NCI-H2196 treated with DMSO at 0.1 percent for 48 hours (cell line): Measurements from ENCODE around the gene CAMKMT.

Experiments used
- DNase-seq: peaks from one replicate; lab custom pipeline; 2025; ENCODE audit not compliant: unreplicated experiment; lab: John Stamatoyannopoulos, UW

The CAMKMT gene

DNA sequence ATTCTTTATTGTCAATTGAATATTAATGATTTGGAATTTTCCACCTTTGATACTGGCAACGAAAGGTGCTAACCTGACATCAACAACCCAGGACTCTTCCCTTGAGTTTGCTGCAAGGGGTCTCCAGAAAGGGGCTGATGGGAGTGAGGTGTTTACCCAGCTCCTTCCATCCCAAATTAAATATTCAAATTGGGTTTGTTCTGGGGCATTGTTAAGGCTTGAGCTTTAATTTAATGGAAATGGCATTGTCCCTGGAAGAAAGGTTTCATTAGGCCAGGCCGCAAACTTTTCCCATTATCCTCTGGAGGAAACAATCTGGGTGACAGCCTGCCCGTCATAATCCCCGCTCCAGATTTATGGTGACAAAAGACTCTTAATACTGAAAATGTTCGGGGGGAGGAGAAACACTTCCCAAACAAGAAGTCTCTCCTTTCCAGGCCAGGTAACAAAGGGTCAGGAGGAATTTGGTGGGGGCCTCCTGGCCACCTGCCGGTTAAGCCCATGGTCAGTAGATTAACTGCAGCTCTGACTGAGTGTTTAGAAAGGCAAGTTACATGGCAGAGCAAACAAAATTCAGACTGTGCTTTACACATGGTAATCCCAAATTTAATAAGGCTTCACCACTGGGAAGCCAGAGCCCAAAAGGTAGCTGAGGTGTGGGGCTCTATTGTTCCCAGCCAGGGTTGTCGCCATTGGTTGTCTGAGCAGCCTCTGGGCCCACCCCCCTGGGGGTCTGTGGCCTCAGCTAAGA, 428.4 kb downstream of the CAMKMT start:
- no peak for DNase-seq

DNA sequence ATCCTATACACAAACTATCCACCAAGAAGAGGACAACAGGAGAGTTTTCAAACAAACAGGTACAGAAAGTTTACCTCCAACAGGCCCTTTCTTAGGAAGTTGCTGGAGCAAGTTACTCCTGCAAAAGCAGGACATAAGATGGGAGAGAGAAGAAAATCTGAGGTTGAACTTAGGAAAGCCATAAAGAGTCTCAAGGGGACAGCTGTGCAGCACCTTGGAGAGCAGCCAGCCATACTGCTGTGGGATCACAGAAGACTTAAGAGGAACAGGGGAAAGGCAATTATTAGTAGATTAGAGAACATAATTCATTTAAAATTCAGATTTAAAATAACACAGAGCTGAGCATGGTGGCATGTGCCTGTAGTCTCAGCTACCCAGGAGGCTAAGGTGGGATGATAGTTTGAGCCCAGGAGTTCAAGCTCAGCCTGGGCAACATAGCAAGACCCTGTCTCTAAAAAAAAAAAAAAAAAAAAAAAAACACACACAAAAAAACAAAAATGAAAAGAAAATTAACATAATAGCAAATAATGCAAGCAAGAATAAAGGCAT, 431.6 kb downstream of the CAMKMT start:
- no peak for DNase-seq

DNA sequence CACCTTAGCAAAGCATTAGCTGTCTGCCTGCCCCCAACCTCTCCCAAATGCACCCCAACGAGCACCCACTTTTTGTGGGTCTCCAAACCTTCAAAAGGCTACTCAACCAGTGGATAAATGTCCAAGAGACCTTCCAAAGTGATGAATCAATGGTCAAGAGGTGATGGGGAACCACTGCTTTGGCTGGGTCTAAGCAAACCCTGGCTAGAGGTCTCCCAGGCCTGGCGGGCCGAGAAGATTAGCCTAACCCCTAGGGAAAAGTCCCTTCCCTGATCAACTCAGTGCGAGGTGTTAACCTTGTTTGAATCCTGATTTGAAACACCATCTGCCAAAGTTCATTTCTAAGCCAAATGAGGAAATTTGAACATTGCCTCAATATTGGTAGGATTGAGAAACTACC, 435.0 kb downstream of the CAMKMT start:
- no peak for DNase-seq

DNA sequence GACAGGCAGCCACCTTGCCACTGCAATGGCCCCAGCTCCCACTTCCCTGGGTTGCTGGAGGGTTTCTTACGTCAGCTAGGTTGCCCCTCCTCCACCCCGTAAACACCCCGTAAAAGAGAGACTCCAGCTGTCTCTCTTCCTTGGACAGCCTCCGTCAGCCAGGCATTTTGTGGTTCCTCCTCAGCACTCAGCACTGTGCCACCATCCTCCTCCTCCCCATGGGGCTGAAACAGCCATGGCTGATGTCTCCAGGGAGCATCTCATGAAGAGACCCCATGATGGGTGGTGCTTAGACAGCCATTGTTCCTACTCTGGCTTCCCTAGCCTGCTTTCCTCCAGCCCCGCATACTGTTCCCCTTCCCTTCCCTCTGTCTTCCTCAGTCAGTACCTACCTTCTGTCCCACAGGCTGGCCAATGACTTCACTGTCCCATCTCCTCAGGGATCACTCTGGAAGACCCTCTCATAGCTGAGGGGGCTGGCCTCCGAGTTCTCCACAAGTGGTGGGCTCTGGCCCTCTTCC, 436.5 kb downstream of the CAMKMT start:
- no peak for DNase-seq

DNA sequence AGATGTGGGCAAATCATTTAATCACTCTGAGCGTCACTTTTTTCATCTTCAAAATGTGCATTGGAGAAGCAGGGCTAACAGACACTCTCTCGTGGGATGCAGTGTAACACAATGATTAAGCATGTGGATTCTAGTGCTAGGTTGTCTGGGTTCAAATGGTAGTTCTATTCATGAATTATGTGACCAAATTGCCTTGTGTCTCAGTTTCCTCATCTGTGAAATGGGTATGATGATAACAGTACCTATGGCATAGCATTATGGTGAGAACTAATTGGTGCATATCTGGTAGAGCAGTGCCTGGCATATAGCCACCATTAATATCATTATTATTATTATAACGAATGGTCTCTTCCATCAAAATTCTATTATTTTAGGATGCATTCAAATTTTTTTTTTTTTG, 437.4 kb downstream of the CAMKMT start:
- no peak for DNase-seq

- no peak for DNase-seq
Observed at GRCh38 chr2:44799754-44800153, 438.0 kb downstream of the CAMKMT start.

DNA sequence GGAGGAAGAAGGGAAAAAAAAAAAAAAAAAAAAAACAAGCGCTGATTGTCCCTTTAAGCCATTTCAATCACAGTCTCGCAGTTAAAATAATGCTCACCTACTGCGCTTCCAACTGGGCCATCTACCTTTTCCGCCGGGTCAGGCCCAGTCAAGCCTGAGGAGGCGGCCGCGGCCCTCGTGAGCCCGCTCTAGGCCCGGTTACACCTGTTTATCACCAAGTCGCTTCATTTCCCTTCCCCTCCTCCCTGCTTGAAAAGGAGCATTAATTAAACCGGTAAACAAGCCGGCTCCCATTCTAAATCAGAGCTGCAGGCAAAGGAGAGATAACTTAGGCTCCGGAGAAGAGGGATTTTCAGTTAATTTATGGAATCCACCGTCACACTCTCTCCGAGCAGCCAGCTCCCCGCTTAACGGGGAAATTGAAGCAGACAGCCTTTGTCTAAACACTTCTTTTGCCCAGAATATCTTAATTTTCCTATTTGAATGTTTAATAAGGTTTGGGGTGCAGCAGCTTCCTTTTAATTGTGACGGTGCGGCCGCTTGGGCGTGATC, 439.6 kb downstream of the CAMKMT start:
- no peak for DNase-seq

- no peak for DNase-seq
Observed at GRCh38 chr2:44801841-44802776, 440.4 kb downstream of the CAMKMT start.

DNA sequence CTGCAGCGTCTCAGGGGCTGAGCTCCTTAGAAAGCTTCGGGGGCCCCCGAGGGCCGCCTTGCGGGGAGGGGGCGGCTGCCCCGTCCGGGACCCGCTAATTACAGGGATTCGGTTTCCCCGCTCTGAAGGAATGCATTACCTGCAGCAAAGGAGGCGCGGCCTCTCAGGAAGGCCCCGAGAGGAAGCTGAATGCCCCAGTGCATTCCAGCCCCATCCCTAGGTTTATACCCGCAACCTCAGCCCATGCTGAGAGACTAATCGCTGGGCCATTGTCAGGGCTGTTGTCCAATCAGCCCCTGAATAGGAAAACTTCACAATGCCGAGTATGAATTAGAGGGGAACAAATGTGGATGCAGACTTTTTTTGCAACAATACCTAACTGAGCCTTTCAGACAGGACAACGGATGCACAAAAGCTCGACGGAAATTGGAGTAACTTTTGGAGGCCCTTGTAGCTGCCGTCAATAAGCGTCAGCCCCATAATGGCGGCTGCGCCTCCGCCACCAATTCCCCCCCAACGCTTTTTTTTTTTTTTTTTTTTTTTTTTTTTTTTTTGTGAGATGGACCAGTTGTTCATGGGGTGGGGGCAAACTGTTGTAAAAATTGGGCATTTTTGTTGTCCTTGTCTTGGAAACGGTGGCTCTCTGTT, 441.2 kb downstream of the CAMKMT start:
- DNase-seq = no peak

DNA sequence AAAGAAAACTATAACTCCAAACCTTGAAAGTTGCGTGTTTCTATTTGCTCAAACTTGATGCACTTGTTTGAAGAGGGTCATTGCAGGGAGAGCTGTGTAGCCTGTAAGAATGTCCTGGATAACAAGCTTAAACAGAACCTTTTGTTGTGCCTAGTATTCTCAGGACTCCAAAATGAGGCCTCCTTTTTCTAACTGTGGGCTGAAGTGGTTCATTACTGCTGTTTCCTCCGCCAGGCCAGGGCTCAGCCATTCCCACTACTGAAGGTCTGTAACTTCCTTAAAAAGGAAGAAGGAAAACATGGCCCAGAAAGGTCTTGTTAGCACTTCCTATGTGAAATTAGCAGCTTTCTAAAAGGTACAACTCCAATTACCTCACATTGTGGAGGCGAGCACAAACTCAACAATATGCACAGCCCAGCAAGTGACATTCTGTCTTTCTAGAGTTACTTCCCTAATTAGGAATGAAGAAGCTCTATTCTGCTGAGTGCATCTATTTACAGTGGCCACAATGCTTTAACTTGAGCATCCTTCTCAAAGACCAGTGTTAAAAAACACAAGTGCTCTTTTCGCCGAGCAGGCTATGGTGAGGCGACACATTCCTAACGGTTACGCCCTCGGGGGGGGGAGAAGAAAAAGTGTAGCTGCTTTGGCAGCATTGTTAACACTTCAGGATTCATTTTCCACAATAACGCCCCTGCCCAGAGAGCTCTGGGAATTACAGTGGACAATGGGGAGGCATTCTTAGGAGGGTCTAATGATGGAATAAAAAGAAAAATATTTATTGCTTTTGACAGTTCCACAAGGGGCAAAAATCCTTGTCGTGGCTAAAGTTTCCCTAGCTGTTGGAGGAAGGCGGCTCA, 442.9 kb downstream of the CAMKMT start:
- no peak for DNase-seq

DNA sequence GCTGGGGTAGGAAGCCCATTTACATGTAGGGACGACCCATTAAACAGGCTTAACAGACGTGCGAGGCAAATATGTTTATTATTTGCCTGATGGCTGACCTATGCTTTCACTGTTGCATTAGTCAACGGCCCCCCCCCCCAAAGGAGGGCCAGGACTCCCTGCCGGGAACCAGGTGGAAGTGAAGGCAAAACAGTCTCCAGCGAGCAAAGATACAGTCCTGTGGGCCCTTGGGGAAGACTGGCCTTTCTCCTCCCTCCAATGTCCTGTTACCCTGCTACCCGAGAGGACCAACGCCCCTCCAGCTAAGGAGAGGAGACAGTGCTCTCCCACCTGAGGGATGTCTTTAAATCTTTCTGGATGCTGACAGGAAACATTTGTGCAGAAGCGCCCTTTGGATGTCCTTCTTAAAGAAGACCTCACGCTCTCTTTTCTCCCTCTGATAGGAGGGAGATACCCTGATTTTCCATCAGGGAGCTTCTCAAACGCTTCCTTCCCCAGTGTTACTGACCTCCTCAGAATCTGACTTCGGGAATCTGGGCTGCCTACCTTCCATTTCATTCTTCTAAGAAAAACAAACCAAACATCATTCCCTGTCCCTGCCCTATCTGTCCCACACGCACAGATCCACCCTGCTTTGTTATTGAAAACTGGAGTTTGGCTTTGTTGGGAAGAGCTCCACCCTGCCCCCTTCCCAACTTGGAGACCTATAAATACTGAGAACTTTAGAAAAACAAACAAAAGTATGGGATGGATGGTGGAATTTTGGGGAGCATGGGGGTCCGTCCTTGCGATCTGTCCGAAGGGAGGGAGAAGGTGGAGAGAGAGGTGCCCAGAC, 443.9 kb downstream of the CAMKMT start:
- DNase-seq = no peak

- DNase-seq = no peak
Observed at GRCh38 chr2:44807201-44808025, 445.7 kb downstream of the CAMKMT start.

DNA sequence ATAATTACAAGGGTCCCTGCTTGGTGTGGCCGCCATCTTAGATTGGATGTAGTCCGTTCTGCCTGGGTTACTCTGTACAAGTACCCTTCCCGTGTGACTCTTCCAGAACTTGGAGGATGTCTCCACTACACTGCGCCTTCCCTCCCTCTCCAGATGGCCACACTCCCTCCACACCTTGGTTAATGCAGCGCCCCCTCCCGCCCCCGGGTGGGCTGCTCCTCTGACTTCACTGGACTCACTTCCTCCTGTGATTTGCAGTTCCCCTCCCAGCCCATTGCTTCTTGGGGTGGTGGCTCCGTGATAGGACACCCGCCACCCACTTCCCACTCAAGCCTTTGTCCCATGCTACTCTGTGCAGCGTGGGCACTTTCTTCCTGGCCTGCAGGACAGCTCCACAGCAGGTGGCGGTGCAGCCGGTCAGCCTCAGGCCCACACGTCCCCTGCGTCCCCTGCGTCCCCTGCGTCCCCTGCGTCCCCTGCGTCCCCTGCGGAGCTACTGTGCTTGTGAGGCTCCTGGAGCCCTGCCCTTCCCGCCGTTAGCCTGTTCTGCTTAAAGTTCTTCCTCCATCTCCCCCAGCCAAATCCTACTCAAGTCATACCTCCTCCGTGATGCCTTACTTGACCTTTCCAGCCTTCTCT, 449.3 kb downstream of the CAMKMT start:
- no peak for DNase-seq

- no peak for DNase-seq
Observed at GRCh38 chr2:44813165-44813564, 451.4 kb downstream of the CAMKMT start.

GRCh38 chr2:44813658-44814057, 451.9 kb downstream of the CAMKMT start:
- no peak for DNase-seq

DNA sequence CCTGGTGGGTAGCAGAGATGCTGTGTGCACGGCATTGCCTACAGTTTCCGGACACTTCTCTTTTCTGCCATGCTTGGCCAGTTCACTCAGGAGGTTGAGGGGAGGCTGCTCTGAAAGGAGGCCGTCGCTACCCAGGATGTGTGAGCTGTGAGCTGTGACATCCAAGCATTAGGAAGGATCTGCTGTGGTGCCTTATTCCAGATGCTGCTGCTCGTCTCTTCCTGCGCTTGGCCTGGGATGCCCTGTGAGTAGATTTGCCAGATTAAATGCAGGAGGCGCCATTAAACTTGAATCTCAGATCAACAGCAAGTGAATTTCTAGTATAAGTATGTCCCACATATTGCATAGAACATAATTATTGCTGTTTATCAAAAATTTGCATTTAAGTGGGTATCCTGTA, 455.5 kb downstream of the CAMKMT start:
- DNase-seq = no peak

- DNase-seq = no peak
Observed at GRCh38 chr2:44817673-44818335, 456.1 kb downstream of the CAMKMT start.
